HEK293 (cell line): Measurements from ENCODE around the gene ATP5F1D.

Source experiments
- AEBP2 ChIP-seq: fragments of 450-650 bp; formaldehyde crosslinking; IDR thresholded peaks from 2 replicates; pipeline ENCODE4 v1.5.1; 2016; ENCODE audit warnings: missing biosample characterization, missing genetic modification characterization, borderline replicate concordance
- BCL11B ChIP-seq: fragments of 450-650 bp; formaldehyde crosslinking; IDR thresholded peaks from 2 replicates; pipeline ENCODE4 v1.5.1; 2016; ENCODE audit warnings: low read depth, missing biosample characterization, missing genetic modification characterization
- CTCF ChIP-seq: fragments of 450-650 bp; formaldehyde crosslinking; IDR thresholded peaks from 2 replicates; pipeline ENCODE4 v1.5.1; 2016; ENCODE audit warnings: missing biosample characterization, missing genetic modification characterization
- EGR2 ChIP-seq: fragments of 450-650 bp; formaldehyde crosslinking; IDR thresholded peaks from 2 replicates; pipeline ENCODE4 v1.5.1; 2016; ENCODE audit warnings: low read depth, missing biosample characterization, missing genetic modification characterization
- KLF1 ChIP-seq: fragments of 450-650 bp; formaldehyde crosslinking; IDR thresholded peaks from 2 replicates; pipeline ENCODE4 v1.5.1; 2016; ENCODE audit warnings: missing biosample characterization, missing genetic modification characterization
- KLF10 ChIP-seq: fragments of 450-650 bp; IDR thresholded peaks from 2 replicates; pipeline ENCODE4 v1.5.1; 2018; ENCODE audit warnings: missing biosample characterization, mild to moderate bottlenecking, missing genetic modification characterization
- KLF16 ChIP-seq: fragments of 450-650 bp; formaldehyde crosslinking; IDR thresholded peaks from 2 replicates; pipeline ENCODE4 v1.5.1; 2017; ENCODE audit warnings: missing biosample characterization, missing genetic modification characterization
- PRDM6 ChIP-seq: fragments of 450-650 bp; formaldehyde crosslinking; IDR thresholded peaks from 2 replicates; pipeline ENCODE4 v1.5.1; 2017; ENCODE audit warnings: missing biosample characterization, missing genetic modification characterization
- SETDB1 ChIP-seq: IDR thresholded peaks from one replicate; pipeline ENCODE4 v1.6.1; 2017; ENCODE audit warnings: mild to moderate bottlenecking, low read length, moderate library complexity, mixed read lengths; ENCODE audit not compliant: insufficient read length
- ZNF148 ChIP-seq: fragments of 450-650 bp; formaldehyde crosslinking; IDR thresholded peaks from 2 replicates; pipeline ENCODE4 v1.5.0; 2017; ENCODE audit warnings: missing biosample characterization, missing genetic modification characterization, borderline replicate concordance
- ZNF157 ChIP-seq: fragments of 450-650 bp; formaldehyde crosslinking; IDR thresholded peaks from 2 replicates; pipeline ENCODE4 v1.5.1; 2016; ENCODE audit warnings: missing biosample characterization, missing genetic modification characterization
- ZNF211 ChIP-seq: fragments of 450-650 bp; formaldehyde crosslinking; IDR thresholded peaks from 2 replicates; pipeline ENCODE4 v1.5.1; 2016; ENCODE audit warnings: low read depth, missing biosample characterization, missing genetic modification characterization
- ZNF221 ChIP-seq: fragments of 450-650 bp; formaldehyde crosslinking; IDR thresholded peaks from 2 replicates; pipeline ENCODE4 v1.5.1; 2017; ENCODE audit warnings: missing biosample characterization, missing genetic modification characterization, borderline replicate concordance
- ZNF24 ChIP-seq: fragments of 450-650 bp; formaldehyde crosslinking; IDR thresholded peaks from 2 replicates; pipeline ENCODE4 v1.5.1; 2016; ENCODE audit warnings: missing biosample characterization, missing genetic modification characterization
- ZNF280D ChIP-seq: fragments of 450-650 bp; formaldehyde crosslinking; IDR thresholded peaks from 2 replicates; pipeline ENCODE4 v1.5.1; 2016; ENCODE audit warnings: missing biosample characterization, missing genetic modification characterization
- ZNF302 ChIP-seq: fragments of 450-650 bp; formaldehyde crosslinking; IDR thresholded peaks from 2 replicates; pipeline ENCODE4 v1.5.1; 2016; ENCODE audit warnings: missing biosample characterization, missing genetic modification characterization, low read depth
- ZNF311 ChIP-seq: fragments of 450-650 bp; formaldehyde crosslinking; IDR thresholded peaks from 2 replicates; pipeline ENCODE4 v1.5.1; 2017; ENCODE audit warnings: missing biosample characterization, missing genetic modification characterization, borderline replicate concordance
- ZNF324 ChIP-seq: fragments of 450-650 bp; formaldehyde crosslinking; IDR thresholded peaks from 2 replicates; pipeline ENCODE4 v1.5.1; 2016; ENCODE audit warnings: missing biosample characterization, missing genetic modification characterization
- ZNF335 ChIP-seq: fragments of 450-650 bp; formaldehyde crosslinking; conservative IDR thresholded peaks from 2 replicates; pipeline ENCODE4 v1.5.1; 2016; ENCODE audit warnings: missing biosample characterization, missing genetic modification characterization
- ZNF341 ChIP-seq: fragments of 450-650 bp; formaldehyde crosslinking; IDR thresholded peaks from 2 replicates; pipeline ENCODE4; 2016; ENCODE audit warnings: low read depth, missing biosample characterization, missing genetic modification characterization
- ZNF426 ChIP-seq: fragments of 450-650 bp; formaldehyde crosslinking; IDR thresholded peaks from 2 replicates; pipeline ENCODE4 v1.5.1; 2017; ENCODE audit warnings: missing biosample characterization, missing genetic modification characterization, mild to moderate bottlenecking, inconsistent platforms, moderate library complexity
- ZNF488 ChIP-seq: fragments of 450-650 bp; formaldehyde crosslinking; IDR thresholded peaks from 2 replicates; pipeline ENCODE4 v1.5.1; 2016; ENCODE audit warnings: missing biosample characterization, missing genetic modification characterization
- ZNF529 ChIP-seq: fragments of 450-650 bp; formaldehyde crosslinking; IDR thresholded peaks from 2 replicates; pipeline ENCODE4 v1.5.1; 2017; ENCODE audit warnings: missing genetic modification characterization, missing biosample characterization; ENCODE audit not compliant: insufficient replicate concordance
- ZNF549 ChIP-seq: fragments of 450-650 bp; IDR thresholded peaks from 2 replicates; pipeline ENCODE4 v1.5.1; 2018; ENCODE audit warnings: missing biosample characterization, missing genetic modification characterization, mild to moderate bottlenecking, inconsistent platforms, moderate library complexity
- ZNF561 ChIP-seq: fragments of 450-650 bp; IDR thresholded peaks from 2 replicates; pipeline ENCODE4 v1.5.1; 2018; ENCODE audit warnings: missing biosample characterization, missing genetic modification characterization, borderline replicate concordance
- ZNF600 ChIP-seq: fragments of 450-650 bp; formaldehyde crosslinking; IDR thresholded peaks from 2 replicates; pipeline ENCODE4 v1.5.1; 2016; ENCODE audit warnings: missing biosample characterization, missing genetic modification characterization
- ZNF768 ChIP-seq: fragments of 450-650 bp; formaldehyde crosslinking; IDR thresholded peaks from 2 replicates; pipeline ENCODE4 v1.5.1; 2018; ENCODE audit warnings: missing biosample characterization, mild to moderate bottlenecking, missing genetic modification characterization
- ZSCAN16 ChIP-seq: fragments of 450-650 bp; formaldehyde crosslinking; IDR thresholded peaks from 2 replicates; pipeline ENCODE4 v1.5.1; 2016; ENCODE audit warnings: missing biosample characterization, missing genetic modification characterization

Gene ATP5F1D

GRCh38 chr19:1256646-1257474, 15.3 kb downstream of the ATP5F1D start (continued):
- TF ChIP-seq CTCF (tag by site-specific recombination): no peak
- no peak for TF ChIP-seq ZSCAN16 (tag by site-specific recombination)
- TF ChIP-seq ZNF280D (tag by site-specific recombination): no peak
- no peak for TF ChIP-seq ZNF561 (tag by site-specific recombination)
- TF ChIP-seq ZNF157 (tag by site-specific recombination): no peak
- no peak for TF ChIP-seq ZNF341 (tag by site-specific recombination)
- no peak for TF ChIP-seq PRDM6 (tag by site-specific recombination)
- peak; percentile 64 for TF ChIP-seq ZNF600 (tag by site-specific recombination)
- no peak for TF ChIP-seq ZNF426 (tag by site-specific recombination)
- TF ChIP-seq ZNF24 (tag by site-specific recombination): no peak
- TF ChIP-seq ZNF221: no peak
- no peak for TF ChIP-seq ZNF302 (tag by site-specific recombination)
- no peak for TF ChIP-seq SETDB1
- no peak for TF ChIP-seq ZNF311 (tag by site-specific recombination)
- no peak for TF ChIP-seq KLF16 (tag by site-specific recombination)
- no peak for TF ChIP-seq ZNF211 (tag by site-specific recombination)
- TF ChIP-seq ZNF488: no peak
- no peak for TF ChIP-seq AEBP2 (tag by site-specific recombination)
- no peak for TF ChIP-seq KLF1 (tag by site-specific recombination)
- TF ChIP-seq ZNF148 (tag by site-specific recombination): no peak
- no peak for TF ChIP-seq ZNF549 (tag by site-specific recombination)
- no peak for TF ChIP-seq BCL11B
- no peak for TF ChIP-seq ZNF324 (tag by site-specific recombination)
- no peak for TF ChIP-seq ZNF335 (tag by site-specific recombination)
- no peak for TF ChIP-seq EGR2
- no peak for TF ChIP-seq KLF10
- no peak for TF ChIP-seq ZNF529 (tag by site-specific recombination)
- TF ChIP-seq ZNF768 (tag by site-specific recombination): no peak
